Activated CD4-positive, alpha-beta T cell treated with anti-CD3 and anti-CD28 coated beads for 36 hours (primary cell): Measurements from ENCODE around the gene TBC1D24. TPM values are rescaled to one million over a fixed set of nuclear protein-coding genes. Genes with fewer than 3 reads are reported as not detected.
A peak's percentile ranks its signal among the peaks of the same experiment; 100 is the strongest.

Source experiments
- ATAC-seq: fragments of 200-7000 bp; cut with Tn5 transposase; one replicate; pipeline ENCODE4 v1.10.0; 2021; ENCODE audit warnings: mild to moderate bottlenecking, moderate library complexity
- CTCF ChIA-PET: fragments of 350-600 bp; sonication (Branson Sonifier 250); formaldehyde crosslinking; loops from one replicate; lab custom pipeline; 2021; ENCODE audit warnings: antibody characterized with exemption; lab: Charles Lee
- POLR2A ChIA-PET: fragments of 350-600 bp; sonication (Branson Sonifier 250); formaldehyde crosslinking; loops from one replicate; lab custom pipeline; 2021; ENCODE audit warnings: antibody characterized with exemption, inconsistent platforms; lab: Charles Lee
- DNase-seq: peaks from one replicate; pipeline ENCODE4 v3.0.0-alpha.2; 2020
- H3K27ac Mint-ChIP-seq: one replicate; pipeline ENCODE4 v1.8.0; 2021; ENCODE audit warnings: mixed read lengths
- H3K27me3 Mint-ChIP-seq: one replicate; pipeline ENCODE4 v1.8.0; 2021; ENCODE audit warnings: mixed read lengths
- H3K36me3 Mint-ChIP-seq: one replicate; pipeline ENCODE4 v1.8.0; 2021; ENCODE audit warnings: low read depth, mixed read lengths
- H3K4me1 Mint-ChIP-seq: one replicate; pipeline ENCODE4 v1.8.0; 2021; ENCODE audit warnings: mixed read lengths
- H3K4me3 Mint-ChIP-seq: one replicate; pipeline ENCODE4 v1.8.0; 2021; ENCODE audit warnings: mild to moderate bottlenecking, moderate library complexity, mixed read lengths
- H3K9me3 Mint-ChIP-seq: one replicate; pipeline ENCODE4 v1.8.0; 2021; ENCODE audit warnings: low read depth, mixed read lengths
- intact Hi-C, 2 experiments: fragments of 100-400 bp; cut with DNase I in 1 of 2; cut with micrococcal nuclease in 1 of 2; formaldehyde crosslinking; loops; one replicate each; pipeline versions ENCODE4 v1.14.2 to v1.15.1; 2022 to 2024; cut with DNase I, micrococcal nuclease
- total RNA-seq, 2 experiments: library from RNA; stranded (reverse); gene quantifications; one replicate each; pipeline ENCODE4 v1.2.3, GENCODE V29; 2021

Gene TBC1D24
- total RNA-seq, 2 experiments from 2014 or later = 10.4 to 12.7 TPM

DNA sequence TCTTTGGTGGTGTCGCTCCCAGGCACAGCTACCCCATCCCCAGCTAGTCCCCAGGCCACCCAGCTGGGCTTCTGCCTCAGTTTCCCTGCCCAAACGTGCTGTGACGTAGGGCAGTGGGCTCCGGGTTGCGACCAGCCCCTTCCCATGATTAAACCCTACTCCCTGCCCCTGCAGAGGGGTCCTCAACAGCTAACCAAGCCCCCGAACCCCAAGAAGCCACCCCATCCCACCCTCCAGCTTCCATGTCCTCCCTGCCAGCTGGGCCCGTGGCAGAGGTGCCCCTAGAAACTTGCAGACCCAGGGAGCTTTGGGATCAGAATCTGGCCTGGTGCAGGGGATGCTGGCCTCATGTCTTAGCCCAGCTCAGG lies 4.7 kb upstream of the TBC1D24 start:
- ATAC-seq (no peak), DNase-seq (no peak)
- POLR2A ChIA-PET = interaction anchor here (0.6 kb wide), 2 partner anchors 16 to 20 kb away, joined by 3 to 4 read pairs; no protein-coding TSS in a partner anchor
- Mint-ChIP-seq H3K9me3 (no peaks in the 10 kb centered on the region), H3K27me3 (peaks cover 27% of the 10 kb centered on the region), H3K27ac (no peak overlapping the region), H3K36me3 (no peaks in the 10 kb centered on the region), H3K4me1 (peaks cover 6% of the 10 kb centered on the region), H3K4me3 (no peak overlapping the region)
- CTCF ChIA-PET = no interaction called here
- intact Hi-C loops = loop anchor here (5.0 kb wide), 3 partner anchors 62 to 263 kb away; partner anchors contain the start of genes CEMP1 (in 1 of the 2), MLST8 (in 1 of the 2) and RNPS1 (in 1 of the 2)

DNA sequence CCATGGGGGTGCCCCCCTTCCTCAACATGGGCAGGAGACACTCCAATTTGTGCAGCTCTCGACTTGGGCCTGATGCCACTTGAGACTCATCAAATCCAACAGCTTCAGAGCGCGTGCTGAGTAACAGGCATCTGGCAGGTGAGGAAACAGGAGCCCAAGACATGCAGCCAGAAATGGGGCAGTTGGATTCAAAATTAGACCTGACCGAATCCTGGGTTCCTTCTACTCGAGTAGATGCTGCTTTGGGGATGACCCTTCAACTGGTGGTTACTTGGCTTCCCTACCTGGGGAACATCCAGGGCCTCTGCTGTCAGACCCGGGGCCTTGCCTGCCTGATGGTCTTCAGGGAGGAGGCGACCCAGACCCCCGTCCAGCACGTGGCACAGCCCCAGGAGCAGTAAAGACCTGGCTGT lies 4.3 kb upstream of the TBC1D24 start:
- ChIA-PET CTCF (no interaction called here), POLR2A (interaction anchor here (0.6 kb wide), 1 partner anchor 16 kb away, joined by 3 read pairs; no protein-coding TSS in a partner anchor)
- H3K4me3 Mint-ChIP-seq = no peak overlapping the region
- intact Hi-C loops = loop anchor here (5.0 kb wide), 3 partner anchors 62 to 263 kb away; partner anchors contain the start of genes CEMP1 (in 1 of the 2), MLST8 (in 1 of the 2) and RNPS1 (in 1 of the 2)
- peaks cover 27% of the 10 kb centered on the region for H3K27me3 Mint-ChIP-seq
- ATAC-seq (no peak), DNase-seq (peak; percentile 41)
- H3K4me1 Mint-ChIP-seq = peaks cover 6% of the 10 kb centered on the region
- H3K36me3 Mint-ChIP-seq = no peaks in the 10 kb centered on the region
- H3K27ac Mint-ChIP-seq = no peak overlapping the region
- H3K9me3 Mint-ChIP-seq = no peaks in the 10 kb centered on the region

DNA sequence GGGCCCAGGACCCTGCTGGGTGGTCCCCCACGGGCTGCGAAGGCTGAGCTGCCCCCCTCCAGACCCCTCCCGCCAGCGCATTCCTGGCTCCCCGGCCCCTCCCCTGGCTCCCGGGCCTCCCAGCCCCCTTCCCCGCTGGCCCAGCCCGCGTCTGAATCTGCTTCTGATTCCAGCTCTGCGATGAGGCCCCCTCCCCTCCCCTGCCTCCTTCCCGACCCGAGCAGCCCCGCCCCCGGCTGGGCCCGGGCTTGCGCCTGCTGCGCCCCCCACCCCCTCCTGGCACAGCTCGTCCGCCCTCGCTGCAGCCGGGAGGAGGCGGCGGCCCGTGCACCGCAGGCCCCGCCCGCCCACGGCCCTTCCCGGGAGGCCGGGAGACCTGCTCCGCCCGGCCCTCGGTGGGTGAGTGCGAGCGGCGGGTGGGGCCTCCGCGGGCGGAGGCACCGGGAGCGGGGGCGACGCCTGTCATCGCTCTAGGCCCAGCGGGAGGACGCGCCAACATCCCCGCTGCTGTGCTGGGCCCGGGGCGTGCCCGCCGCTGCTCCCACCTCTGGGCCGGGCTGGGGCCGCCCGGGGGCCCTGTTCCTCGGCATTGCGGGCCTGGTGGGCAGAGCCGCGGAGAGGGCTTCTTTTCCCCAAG lies 3.8 kb upstream of the TBC1D24 start, which contains the start of gene NTN3:
Gene NTN3 (plus strand): TSS at position 282 of the 637 bp plus-strand sequence. CDS start 405 bp downstream, outside the sequence.
- ATAC-seq = no peak
- H3K36me3 Mint-ChIP-seq = no peaks in the 10 kb centered on the region
- intact Hi-C loops = loop anchor here (5.0 kb wide), 3 partner anchors 61 to 264 kb away; partner anchors contain the start of genes CEMP1 (in 1 of the 2), MLST8 (in 1 of the 2) and RNPS1 (in 1 of the 2)
- H3K27me3 Mint-ChIP-seq = peaks cover 27% of the 10 kb centered on the region
- DNase-seq = peak; percentile 50
- no peak within 1 kb of the TSS for H3K4me3 Mint-ChIP-seq
- ChIA-PET CTCF (no interaction called here), POLR2A (interaction anchor here (0.6 kb wide), 1 partner anchor 17 kb away, joined by 3 read pairs; no protein-coding TSS in a partner anchor)
- peaks cover 6% of the 10 kb centered on the region for H3K4me1 Mint-ChIP-seq
- no peak within 1 kb of the TSS for H3K27ac Mint-ChIP-seq
- no peaks in the 10 kb centered on the region for H3K9me3 Mint-ChIP-seq

- CTCF ChIA-PET = no interaction called here
- peaks cover 27% of the 10 kb centered on the region for H3K27me3 Mint-ChIP-seq
- peaks cover 6% of the 10 kb centered on the region for H3K4me1 Mint-ChIP-seq
- H3K4me3 Mint-ChIP-seq = no peak overlapping the region
- POLR2A ChIA-PET = no interaction called here
- no peaks in the 10 kb centered on the region for H3K9me3 Mint-ChIP-seq
- no peak for DNase-seq
- no peaks in the 10 kb centered on the region for H3K36me3 Mint-ChIP-seq
- H3K27ac Mint-ChIP-seq = no peak overlapping the region
- intact Hi-C loops = loop anchor here (5.0 kb wide), 3 partner anchors 60 to 265 kb away; partner anchors contain the start of genes CEMP1 (in 1 of the 2), MLST8 (in 1 of the 2) and RNPS1 (in 1 of the 2)
- no peak for ATAC-seq
These were observed 3.1 kb upstream of the TBC1D24 start for GRCh38 chr16:2471653-2472487.

GRCh38 chr16:2472488-2472864 lies 2.5 kb upstream of the TBC1D24 start:
- ChIA-PET POLR2A (no interaction called here), CTCF (no interaction called here)
- Mint-ChIP-seq H3K27me3 (peaks cover 25% of the 10 kb centered on the region), H3K4me1 (peaks cover 6% of the 10 kb centered on the region), H3K36me3 (no peaks in the 10 kb centered on the region), H3K27ac (no peak overlapping the region), H3K4me3 (no peak overlapping the region), H3K9me3 (no peaks in the 10 kb centered on the region)
- ATAC-seq (no peak), DNase-seq (no peak)
- intact Hi-C loops = loop anchor here (5.0 kb wide), 3 partner anchors 60 to 265 kb away; partner anchors contain the start of genes CEMP1 (in 1 of the 2), MLST8 (in 1 of the 2) and RNPS1 (in 1 of the 2)

DNA sequence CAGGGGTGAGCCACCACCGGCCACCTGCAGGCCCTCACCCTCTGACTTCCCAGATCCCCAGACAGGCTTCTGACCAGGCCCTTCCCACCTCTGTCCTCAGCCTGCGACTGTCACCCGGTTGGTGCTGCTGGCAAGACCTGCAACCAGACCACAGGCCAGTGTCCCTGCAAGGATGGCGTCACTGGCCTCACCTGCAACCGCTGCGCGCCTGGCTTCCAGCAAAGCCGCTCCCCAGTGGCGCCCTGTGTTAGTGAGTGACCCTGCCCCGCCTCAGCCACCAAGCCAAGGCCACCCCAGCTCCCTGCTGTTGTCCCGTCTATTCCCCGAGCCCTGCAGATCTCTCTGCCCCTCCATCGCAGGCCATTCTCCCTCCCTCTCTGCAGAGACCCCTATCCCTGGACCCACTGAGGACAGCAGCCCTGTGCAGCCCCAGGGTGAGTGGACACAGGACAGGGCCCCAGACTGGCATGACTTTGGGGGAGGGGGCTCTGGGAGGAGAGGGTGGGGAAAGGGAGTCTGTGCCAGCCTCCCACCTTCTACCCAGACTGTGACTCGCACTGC lies 2.0 kb upstream of the TBC1D24 start:
- no peak for DNase-seq
- H3K4me1 Mint-ChIP-seq = peaks cover 6% of the 10 kb centered on the region
- peaks cover 25% of the 10 kb centered on the region for H3K27me3 Mint-ChIP-seq
- intact Hi-C loops = loop anchor here (5.0 kb wide), 3 partner anchors 59 to 266 kb away; partner anchors contain the start of genes CEMP1 (in 1 of the 2), MLST8 (in 1 of the 2) and RNPS1 (in 1 of the 2)
- no peak for ATAC-seq
- no peaks in the 10 kb centered on the region for H3K9me3 Mint-ChIP-seq
- no peaks in the 10 kb centered on the region for H3K36me3 Mint-ChIP-seq
- peak overlapping the region; percentile 65 for H3K4me3 Mint-ChIP-seq
- POLR2A ChIA-PET = no interaction called here
- H3K27ac Mint-ChIP-seq = no peak overlapping the region
- CTCF ChIA-PET = no interaction called here

DNA sequence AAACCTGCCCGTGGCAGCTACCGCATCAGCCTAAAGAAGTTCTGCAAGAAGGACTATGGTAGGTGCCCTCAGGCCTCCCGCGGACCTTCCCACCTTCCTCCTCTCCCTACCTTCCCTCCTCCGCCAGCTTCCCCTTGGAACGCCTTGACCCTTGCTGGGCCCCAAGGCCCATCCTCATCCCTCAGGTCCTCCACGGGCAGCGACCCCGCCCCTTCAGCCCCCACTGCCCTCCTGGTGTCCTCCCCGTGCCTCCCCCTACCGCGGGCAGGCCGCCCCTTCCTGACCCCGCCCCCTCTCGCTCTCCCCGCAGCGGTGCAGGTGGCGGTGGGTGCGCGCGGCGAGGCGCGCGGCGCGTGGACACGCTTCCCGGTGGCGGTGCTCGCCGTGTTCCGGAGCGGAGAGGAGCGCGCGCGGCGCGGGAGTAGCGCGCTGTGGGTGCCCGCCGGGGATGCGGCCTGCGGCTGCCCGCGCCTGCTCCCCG lies 1.4 kb upstream of the TBC1D24 start:
- H3K4me1 Mint-ChIP-seq = peaks cover 6% of the 10 kb centered on the region
- ChIA-PET CTCF (no interaction called here), POLR2A (no interaction called here)
- peak overlapping the region; percentile 65 for H3K4me3 Mint-ChIP-seq
- intact Hi-C loops = loop anchor here (5.0 kb wide), 3 partner anchors 59 to 266 kb away; partner anchors contain the start of genes CEMP1 (in 1 of the 2), MLST8 (in 1 of the 2) and RNPS1 (in 1 of the 2)
- no peak overlapping the region for H3K27ac Mint-ChIP-seq
- DNase-seq = peak; percentile 48
- ATAC-seq = no peak
- H3K36me3 Mint-ChIP-seq = no peaks in the 10 kb centered on the region
- H3K9me3 Mint-ChIP-seq = no peaks in the 10 kb centered on the region
- H3K27me3 Mint-ChIP-seq = peaks cover 21% of the 10 kb centered on the region

GRCh38 chr16:2473999-2474876 lies 689 bp upstream of the TBC1D24 start:
- peaks cover 6% of the 10 kb centered on the region for H3K4me1 Mint-ChIP-seq
- peak overlapping the region; percentile 69 for H3K27ac Mint-ChIP-seq
- POLR2A ChIA-PET = interaction anchor here (0.7 kb wide), 1 partner anchor 192 kb away, joined by 3 read pairs; no protein-coding TSS in a partner anchor
- ATAC-seq (peak; percentile 59), DNase-seq (peak; percentile 76)
- intact Hi-C loops = loop anchor here (1.0 to 5.0 kb wide), 7 partner anchors 13 to 267 kb away; partner anchors contain the start of genes TEDC2 (in 2 of the 2), CEMP1 (in 1 of the 2), MLST8 (in 1 of the 2) and RNPS1 (in 1 of the 2)
- peaks cover 20% of the 10 kb centered on the region for H3K27me3 Mint-ChIP-seq
- H3K9me3 Mint-ChIP-seq = no peaks in the 10 kb centered on the region
- peak overlapping the region; percentile 71 for H3K4me3 Mint-ChIP-seq
- no peaks in the 10 kb centered on the region for H3K36me3 Mint-ChIP-seq
- CTCF ChIA-PET = no interaction called here

GRCh38 chr16:2475413-2476344 lies 752 bp downstream of the TBC1D24 start:
- H3K27ac Mint-ChIP-seq = no peak overlapping the region
- intact Hi-C loops = loop anchor here (1.0 to 5.0 kb wide), 5 partner anchors 15 to 135 kb away; partner anchors contain the start of genes ATP6V0C (in 2 of the 2), ABCA3 (in 1 of the 2), CCNF (in 1 of the 2) and TEDC2 (in 1 of the 2)
- no peaks in the 10 kb centered on the region for H3K36me3 Mint-ChIP-seq
- H3K4me3 Mint-ChIP-seq = peak overlapping the region; percentile 71
- H3K9me3 Mint-ChIP-seq = no peaks in the 10 kb centered on the region
- ATAC-seq = peak; percentile 33
- ChIA-PET CTCF (no interaction called here), POLR2A (interaction anchor here (0.7 kb wide), 1 partner anchor 193 kb away, joined by 3 read pairs; no protein-coding TSS in a partner anchor)
- H3K4me1 Mint-ChIP-seq = peaks cover 6% of the 10 kb centered on the region
- peaks cover 8% of the 10 kb centered on the region for H3K27me3 Mint-ChIP-seq
- DNase-seq = peak; percentile 64
